SU-DHL-6 (cell line): ENCODE measurements around the gene ADPRHL1.

ENCODE experiments used
- H2AFZ ChIP-seq: fragments of 200-600 bp; sonication (generic); 2 replicates; pipeline ENCODE4 v1.6.1; 2014; ENCODE audit warnings: low read depth, mild to moderate bottlenecking, moderate library complexity, mixed read lengths, antibody characterized with exemption, low read length; ENCODE audit not compliant: severe bottlenecking
- H3F3A ChIP-seq: fragments of 200-600 bp; shearing (Covaris generic); 2 replicates; pipeline ENCODE4 v1.6.0; 2016; ENCODE audit warnings: antibody characterized with exemption, mild to moderate bottlenecking; ENCODE audit not compliant: insufficient read depth
- H3K27ac ChIP-seq: fragments of 200-600 bp; sonication (generic); 2 replicates; pipeline ENCODE4 v1.5.1; 2016; ENCODE audit warnings: low read depth, mild to moderate bottlenecking, low read length, moderate library complexity, mixed read lengths
- H3K27me3 ChIP-seq: fragments of 200-600 bp; sonication (generic), shearing (Covaris generic); 2 replicates; pipeline ENCODE4 v1.6.0; 2014; ENCODE audit warnings: mild to moderate bottlenecking, low read length
- H3K36me3 ChIP-seq: fragments of 200-600 bp; sonication (generic); 2 replicates; pipeline ENCODE4 v1.6.1; 2014; ENCODE audit warnings: mild to moderate bottlenecking, low read length, mixed read lengths
- H3K4me2 ChIP-seq: fragments of 300-600, 200-600 bp; shearing (Covaris generic), sonication (generic); 2 replicates; pipeline ENCODE4 v1.6.0; 2014; ENCODE audit warnings: low read length, low read depth, mild to moderate bottlenecking; ENCODE audit not compliant: poor library complexity, severe bottlenecking
- H3K4me3 ChIP-seq: fragments of 200-600 bp; sonication (generic); 2 replicates; pipeline ENCODE4 v1.5.1; 2014; ENCODE audit warnings: antibody characterized with exemption, low read length, mild to moderate bottlenecking, mixed read lengths; ENCODE audit not compliant: insufficient read depth, poor library complexity, severe bottlenecking
- H3K79me2 ChIP-seq: fragments of 200-600 bp; sonication (generic); 2 replicates; pipeline ENCODE4 v1.6.1; 2014; ENCODE audit warnings: mild to moderate bottlenecking, low read length, moderate library complexity; ENCODE audit not compliant: insufficient read depth
- H3K9ac ChIP-seq: fragments of 200-600 bp; sonication (generic); 2 replicates; pipeline ENCODE4 v1.7.0; 2014; ENCODE audit warnings: mild to moderate bottlenecking, low read length
- H3K9me2 ChIP-seq: fragments of 200-600 bp; sonication (generic); replicated peaks from 2 replicates; pipeline ENCODE4 v1.6.1; 2014; ENCODE audit warnings: low read length; ENCODE audit not compliant: insufficient read depth
- H3K9me3 ChIP-seq: fragments of 200-600 bp; sonication (generic); 2 replicates; pipeline ENCODE4 v1.6.1; 2014; ENCODE audit warnings: low read length, mixed read lengths; ENCODE audit not compliant: insufficient read depth
- H4K20me1 ChIP-seq: fragments of 200-600 bp; sonication (generic); 2 replicates; pipeline ENCODE4 v1.6.1; 2014; ENCODE audit warnings: low read depth, mild to moderate bottlenecking, antibody characterized with exemption, low read length, moderate library complexity, mixed read lengths
- CTCF ChIP-seq: fragments of 200-600 bp; sonication (generic); IDR thresholded peaks from one replicate; pipeline ENCODE4 v1.5.1; 2017; ENCODE audit warnings: antibody characterized with exemption, mild to moderate bottlenecking, low read length, moderate library complexity; ENCODE audit not compliant: insufficient read depth, poor library complexity, severe bottlenecking
- EZH2phosphoT487 ChIP-seq: fragments of 200-600 bp; sonication (generic), shearing (Covaris generic); conservative IDR thresholded peaks from 2 replicates; pipeline ENCODE4 v1.6.1; 2018; ENCODE audit warnings: mild to moderate bottlenecking, antibody characterized with exemption, low read length, moderate library complexity, mixed read lengths

Gene ADPRHL1

GRCh38 chr13:113365583-113365970, 87.7 kb downstream of the ADPRHL1 start:
- H3K9me3 ChIP-seq, result no peaks in the 10 kb centered on the region
- no peak overlapping the region for H3K4me3 ChIP-seq
- H3K9ac ChIP-seq, result no peak overlapping the region
- H3K27ac ChIP-seq, result no peak overlapping the region
- no peaks in the 10 kb centered on the region for H4K20me1 ChIP-seq
- no peak for TF ChIP-seq CTCF
- no peak for TF ChIP-seq EZH2phosphoT487
- H3K4me2 ChIP-seq, result no peak overlapping the region
- no peaks in the 10 kb centered on the region for H3K9me2 ChIP-seq
- H3F3A ChIP-seq, result no peaks in the 10 kb centered on the region
- no peaks in the 10 kb centered on the region for H3K79me2 ChIP-seq
- no peaks in the 10 kb centered on the region for H3K27me3 ChIP-seq
- H3K36me3 ChIP-seq, result no peaks in the 10 kb centered on the region
- H2AFZ ChIP-seq, result no peak overlapping the region

DNA sequence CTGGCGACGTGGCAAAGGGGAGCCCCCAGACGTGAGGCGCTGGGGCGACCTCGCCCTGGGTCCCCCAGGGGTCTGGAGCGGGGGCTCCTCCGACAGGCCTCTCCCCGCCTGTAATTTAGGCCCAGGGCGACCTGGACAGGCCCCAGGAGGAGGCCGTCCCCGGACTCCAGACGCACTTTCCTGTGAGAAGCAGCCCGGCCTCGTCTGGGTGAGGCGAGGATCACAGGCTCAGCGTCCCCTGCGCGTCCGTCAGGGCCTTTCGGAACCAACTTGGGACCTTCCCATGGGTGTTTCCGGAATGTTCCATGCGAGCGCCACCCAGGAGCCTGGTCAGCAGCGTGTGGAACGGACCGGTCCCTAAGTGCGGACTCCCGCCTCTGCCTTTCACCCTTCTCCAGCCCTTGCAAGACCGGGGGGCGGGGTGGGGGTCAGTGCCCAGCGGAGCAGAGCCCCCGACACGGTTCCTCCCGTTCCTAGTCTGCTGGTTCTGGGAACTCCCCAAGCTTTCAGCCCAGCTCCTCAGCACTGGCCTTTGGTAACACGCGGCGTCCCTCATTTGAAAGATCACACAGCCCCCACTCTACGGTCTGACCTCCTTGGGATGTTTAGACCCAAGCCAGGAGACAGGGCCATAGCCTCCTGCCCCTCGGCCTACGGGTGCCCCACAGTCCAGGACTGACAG, 88.2 kb downstream of the ADPRHL1 start:
- Histone ChIP-seq H3K9me2 (no peaks in the 10 kb centered on the region), H3K4me2 (no peak overlapping the region), H3K9me3 (no peaks in the 10 kb centered on the region), H3K9ac (no peak overlapping the region), H3K27ac (no peak overlapping the region), H3K4me3 (no peak overlapping the region), H3K36me3 (no peaks in the 10 kb centered on the region), H3K79me2 (no peaks in the 10 kb centered on the region), H4K20me1 (no peaks in the 10 kb centered on the region), H3K27me3 (no peaks in the 10 kb centered on the region), H2AFZ (no peak overlapping the region), H3F3A (no peaks in the 10 kb centered on the region)
- TF ChIP-seq CTCF (no peak), EZH2phosphoT487 (no peak)

GRCh38 chr13:113364311-113364889, 88.9 kb downstream of the ADPRHL1 start:
- Histone ChIP-seq H3F3A (no peaks in the 10 kb centered on the region), H2AFZ (no peak overlapping the region), H4K20me1 (no peaks in the 10 kb centered on the region), H3K9me2 (no peaks in the 10 kb centered on the region), H3K4me3 (no peak overlapping the region), H3K4me2 (no peak overlapping the region), H3K27me3 (no peaks in the 10 kb centered on the region), H3K79me2 (no peaks in the 10 kb centered on the region), H3K9me3 (no peaks in the 10 kb centered on the region), H3K9ac (no peak overlapping the region), H3K36me3 (no peaks in the 10 kb centered on the region), H3K27ac (no peak overlapping the region)
- TF ChIP-seq EZH2phosphoT487, result no peak
- TF ChIP-seq CTCF, result no peak
